Measurements from ENCODE around the gene FTSJ1. TPM values are rescaled to one million over a fixed set of nuclear protein-coding genes. Genes with fewer than 3 reads are reported as not detected.

The FTSJ1 gene
- total and polyA plus RNA-seq, 2 of the 4 experiments (the other 2 are of a cell fraction), result 50.8 to 59.9 TPM

- no peak overlapping the region for H2BK5ac ChIP-seq (ENCODE audit: low read depth, low read length, poor library complexity, severe bottlenecking)
- no peak overlapping the region for H3K4me3 ChIP-seq (ENCODE audit: insufficient read depth, low read depth, low read length)
- no peak overlapping the region for H3K9ac ChIP-seq (ENCODE audit: low read depth, low read length)
- intact Hi-C loops (cut with micrococcal nuclease), result no loop called here
- ATAC-seq (ENCODE audit: low read depth) (no peak), DNase-seq (no peak)
- no peak overlapping the region for H4K5ac ChIP-seq (ENCODE audit: low read depth, low read length)
- no TSS peak for BruUV-seq (replicated peaks)
- H3K27ac ChIP-seq (ENCODE audit: insufficient read depth, low read length), result no peak overlapping the region
- H3K9me1 ChIP-seq (ENCODE audit: insufficient read depth, low read length), result no peaks in the 10 kb centered on the region
- WGBS, 2 experiments (ENCODE audit: extremely low coverage in 2 of 2, insufficient read length in 1 of 2), result no CpG with 5 or more reads among the region's 8 CpGs
- no peak for TF ChIP-seq MAZ (IDR thresholded peaks at IDR 0.05; ENCODE audit: borderline replicate concordance, low read depth, low read length)
- TF ChIP-seq CHD1 (IDR thresholded peaks at IDR 0.05; ENCODE audit: low read depth, low read length), result no peak
- TF ChIP-seq ELK1 (IDR thresholded peaks at IDR 0.05; ENCODE audit: borderline replicate concordance, low read depth, low read length), result no peak
- no peak for TF ChIP-seq NFE2L2 (IDR thresholded peaks at IDR 0.05; ENCODE audit: low read depth, low read length)
- no peak for TF ChIP-seq MXI1 (IDR thresholded peaks at IDR 0.05; ENCODE audit: borderline replicate concordance, low read depth, low read length)
- no peak for TF ChIP-seq CEBPB (IDR thresholded peaks at IDR 0.05; ENCODE audit: low read depth, low read length)
- no peak for TF ChIP-seq RAD21 (IDR thresholded peaks at IDR 0.05; ENCODE audit: low read length)
- TF ChIP-seq CTCF (conservative IDR thresholded peaks at IDR 0.05; ENCODE audit: low read depth, low read length), result no peak
- no peak for TF ChIP-seq RCOR1 (IDR thresholded peaks at IDR 0.05; ENCODE audit: insufficient replicate concordance, low read length)
- TF ChIP-seq BHLHE40 (IDR thresholded peaks at IDR 0.05; ENCODE audit: low read depth, low read length), result no peak
- peaks cover 4% of the 10 kb centered on the region; the same call in 1 of the 2 replicates for H3K27me3 ChIP-seq (ENCODE audit: control insufficient read depth, insufficient read depth, low read length)
- H2BK15ac ChIP-seq (ENCODE audit: low read depth, low read length), result no peak overlapping the region
- H2AFZ ChIP-seq (replicated peaks; ENCODE audit: low read length, poor library complexity), result no peak overlapping the region
- no peak overlapping the region for H3K4ac ChIP-seq (ENCODE audit: low read depth, low read length)
- H3K56ac ChIP-seq (ENCODE audit: extremely low read depth, insufficient read depth, low read length), result no peak overlapping the region
- no peak overlapping the region for H3K14ac ChIP-seq (replicated peaks; ENCODE audit: low read depth, low read length)
- dilution Hi-C loops (cut with HindIII; ENCODE audit: low sequenced_read_pairs, unreplicated experiment), result no loop called here
- H3K79me1 ChIP-seq (ENCODE audit: low read depth in 1 of 2, low read length in 2 of 2), result 0 out of 4 replicates have a peak, but pooled peaks cover 0 to under 1% of the 10 kb centered on the region in 2 experiments
- ChIA-PET POLR2A (ENCODE audit: unreplicated experiment) (no interaction called here), CTCF (no interaction called here)
- in situ Hi-C loops (cut with MboI; ENCODE audit: low sequenced_read_pairs), result no loop called here
- H2BK120ac ChIP-seq (ENCODE audit: low read depth, low read length), result no peak overlapping the region
- no peak overlapping the region for H2BK20ac ChIP-seq (ENCODE audit: low read depth, low read length)
- H3K4me2 ChIP-seq (ENCODE audit: low read depth, low read length), result no peak overlapping the region
- peaks cover 7% of the 10 kb centered on the region; the same call in 1 of the 2 replicates for H3K4me1 ChIP-seq (ENCODE audit: control insufficient read depth, insufficient read depth, low read length)
- H3K18ac ChIP-seq (ENCODE audit: low read depth, low read length), result no peak overlapping the region
- no peak overlapping the region for H3K23ac ChIP-seq (ENCODE audit: low read depth, low read length)
- no peaks in the 10 kb centered on the region for H3K36me3 ChIP-seq (ENCODE audit: control insufficient read depth, insufficient read depth, low read length)
- H4K20me1 ChIP-seq (ENCODE audit: insufficient read depth, low read length), result no peaks in the 10 kb centered on the region
- no peak overlapping the region for H2AK5ac ChIP-seq (ENCODE audit: low read depth, low read length)
- H4K91ac ChIP-seq (ENCODE audit: insufficient read depth, low read depth, low read length), result no peak overlapping the region
- no peak overlapping the region for H4K8ac ChIP-seq (ENCODE audit: low read depth in 2 of 2, low read length in 2 of 2)
- H3K9me3 ChIP-seq (ENCODE audit: control insufficient read depth, insufficient read depth, low read length), result no peaks in the 10 kb centered on the region
- H2AK9ac ChIP-seq (replicated peaks; ENCODE audit: low read depth, low read length, poor library complexity), result no peak overlapping the region
These were observed 4.5 kb upstream of the FTSJ1 start for GRCh38 chrX:48471504-48471903.
